Measurements from ENCODE around the gene ZNF157.

- TF ChIP-seq CTCF (IDR thresholded peaks at IDR 0.05; ENCODE audit: low read depth, low read length) = no peak
- no peak for TF ChIP-seq EZH2phosphoT487 (IDR thresholded peaks at IDR 0.05; ENCODE audit: low read depth)
Observed at GRCh38 chrX:47452112-47452511, 81.7 kb downstream of the ZNF157 start.

Data from OCI-LY3 (cell line).